RWPE2 (cell line): Measurements from ENCODE around the gene CLPX.
A peak's percentile ranks its signal among the peaks of the same experiment; 100 is the strongest.

Experiments
- ATAC-seq: fragments of 200-7000 bp; cut with Tn5 transposase; 3 replicates; pipeline ENCODE4 v1.9.1; 2021; ENCODE audit warnings: low read depth
- DNase-seq: peaks from one replicate; pipeline ENCODE4 v3.0.0-alpha.2; 2020; ENCODE audit warnings: low spot score
- H3K27ac ChIP-seq: fragments of 450-650 bp; 2 replicates; pipeline ENCODE4 v1.5.1; 2017; ENCODE audit warnings: mild to moderate bottlenecking; ENCODE audit not compliant: poor library complexity, severe bottlenecking
- H3K27me3 ChIP-seq: fragments of 250-450 bp; sonication (Bioruptor Pico); 2 replicates; pipeline ENCODE4 v1.5.1; 2021; ENCODE audit warnings: mild to moderate bottlenecking, moderate library complexity; ENCODE audit not compliant: insufficient read depth, poor library complexity, severe bottlenecking
- H3K36me3 ChIP-seq: fragments of 250-450 bp; sonication (Bioruptor Pico); 2 replicates; pipeline ENCODE4 v1.5.1; 2020; ENCODE audit warnings: low read depth, mild to moderate bottlenecking, moderate library complexity
- H3K4me1 ChIP-seq: fragments of 250-450 bp; sonication (Bioruptor Pico); 2 replicates; pipeline ENCODE4 v1.5.1; 2021; ENCODE audit warnings: mild to moderate bottlenecking, moderate library complexity; ENCODE audit not compliant: insufficient read depth, poor library complexity, severe bottlenecking
- H3K4me3 ChIP-seq: fragments of 250-450 bp; sonication (Bioruptor Pico); 2 replicates; pipeline ENCODE4 v1.5.1; 2021; ENCODE audit warnings: mild to moderate bottlenecking, moderate library complexity; ENCODE audit not compliant: severe bottlenecking
- H3K9me3 ChIP-seq: fragments of 250-450 bp; sonication (Bioruptor Pico); 2 replicates; pipeline ENCODE4 v1.5.1; 2021; ENCODE audit warnings: mild to moderate bottlenecking, moderate library complexity; ENCODE audit not compliant: severe bottlenecking
- CTCF ChIP-seq: fragments of 450-650 bp; IDR thresholded peaks from one replicate; pipeline ENCODE4 v1.5.1; 2017; ENCODE audit warnings: mild to moderate bottlenecking, moderate library complexity; ENCODE audit not compliant: poor library complexity, severe bottlenecking

Gene CLPX

GRCh38 chr15:65207280-65207840 lies 22.2 kb upstream of the CLPX start:
- TF ChIP-seq CTCF, result no peak
- Histone ChIP-seq H3K27me3 (no peaks in the 10 kb centered on the region), H3K9me3 (no peaks in the 10 kb centered on the region), H3K27ac (no peak overlapping the region), H3K4me3 (no peak overlapping the region), H3K4me1 (no peaks in the 10 kb centered on the region), H3K36me3 (no peaks in the 10 kb centered on the region)
- no peak for DNase-seq
- ATAC-seq, result no peak

- H3K27ac ChIP-seq, result no peak overlapping the region
- no peaks in the 10 kb centered on the region for H3K9me3 ChIP-seq
- H3K36me3 ChIP-seq, result no peaks in the 10 kb centered on the region
- no peak for TF ChIP-seq CTCF
- DNase-seq (no peak), ATAC-seq (no peak)
- H3K27me3 ChIP-seq, result no peaks in the 10 kb centered on the region
- H3K4me3 ChIP-seq, result no peak overlapping the region
- no peaks in the 10 kb centered on the region for H3K4me1 ChIP-seq
Observed at GRCh38 chr15:65206750-65207149, 21.6 kb upstream of the CLPX start.

- DNase-seq, result peak; percentile 61
- no peaks in the 10 kb centered on the region for H3K27me3 ChIP-seq
- no peaks in the 10 kb centered on the region for H3K9me3 ChIP-seq
- H3K36me3 ChIP-seq, result no peaks in the 10 kb centered on the region
- TF ChIP-seq CTCF, result no peak
- H3K4me1 ChIP-seq, result no peaks in the 10 kb centered on the region
- H3K4me3 ChIP-seq, result no peak overlapping the region
- H3K27ac ChIP-seq, result no peak overlapping the region
- ATAC-seq, result no peak
Observed at GRCh38 chr15:65204931-65205660, 20.0 kb upstream of the CLPX start.

- Histone ChIP-seq H3K9me3 (no peaks in the 10 kb centered on the region), H3K27ac (no peak overlapping the region), H3K4me1 (no peaks in the 10 kb centered on the region), H3K36me3 (no peaks in the 10 kb centered on the region), H3K27me3 (no peaks in the 10 kb centered on the region), H3K4me3 (no peak overlapping the region)
- no peak for TF ChIP-seq CTCF
- DNase-seq (no peak), ATAC-seq (no peak)
Observed at GRCh38 chr15:65204236-65204930, 19.2 kb upstream of the CLPX start.
